Heart left ventricle (tissue), 16 donors: Measurements from ENCODE around the gene SDC4. TPM values are rescaled to one million over a fixed set of nuclear protein-coding genes. Genes with fewer than 3 reads are reported as not detected.

Experiments used
- ATAC-seq, 4 donors: fragments of 200-7000 bp; cut with Tn5 transposase; one replicate each; pipeline ENCODE4 v1.9.1; 2020 to 2022; ENCODE audit warnings: moderate library complexity in 4 of 4, mild to moderate bottlenecking in 3 of 4, moderate number of reproducible peaks in 1 of 4
- DNase-seq, 5 donors: peaks; one replicate each; pipeline ENCODE4 v3.0.0-alpha.2; 2020
- H3K27ac ChIP-seq, 12 donors: fragments of 200-600 bp; sonication (generic) in 4 of 12; one replicate each; pipeline versions ENCODE4 v1.5.0 to v1.8.0; 2016 to 2022; ENCODE audit warnings: mild to moderate bottlenecking in 2 of 12
- H3K27me3 ChIP-seq, 9 donors: fragments of 200-600 bp; sonication (generic) in 2 of 9; one replicate each; pipeline versions ENCODE4 v1.5.1 to v1.8.0; 2016 to 2022; ENCODE audit warnings: mild to moderate bottlenecking in 3 of 9
- H3K36me3 ChIP-seq, 9 donors: fragments of 200-600 bp; sonication (generic) in 2 of 9; one replicate each; pipeline versions ENCODE4 v1.5.0 to v1.8.0; 2018 to 2022; ENCODE audit warnings: mild to moderate bottlenecking in 2 of 9
- H3K4me1 ChIP-seq, 12 donors: fragments of 200-600 bp; sonication (generic) in 4 of 12; one replicate each; pipeline versions ENCODE4 v1.5.0 to v1.8.0; 2016 to 2022; ENCODE audit warnings: mild to moderate bottlenecking in 3 of 12
- H3K4me3 ChIP-seq, 12 donors: fragments of 200-600 bp; sonication (generic) in 4 of 12; one replicate each; pipeline versions ENCODE4 v1.5.0 to v1.8.0; 2017 to 2022; ENCODE audit warnings: mild to moderate bottlenecking in 9 of 12, moderate library complexity in 4 of 12
- H3K9me3 ChIP-seq, 12 donors: fragments of 200-600 bp; sonication (generic) in 4 of 12; one replicate each; pipeline versions ENCODE4 v1.5.0 to v1.8.0; 2016 to 2022; ENCODE audit warnings: mild to moderate bottlenecking in 1 of 12
- POLR2A ChIP-seq, 2 donors: fragments of 450-650 bp; IDR thresholded peaks; one replicate each; pipeline ENCODE4 v1.6.1; 2017; ENCODE audit warnings: antibody characterized with exemption in 2 of 2, mild to moderate bottlenecking in 2 of 2, moderate library complexity in 2 of 2
- WGBS, 4 donors: extraction: QIAGEN DNeasy Blood & Tissue Kit in 2 of 4; methylation state at CpG; one replicate each; pipeline versions ENCODE4 v1.1.5 to v1.1.7; 2013 to 2018; 5-methylcytosine and 5-hydroxymethylcytosine counted together
- intact Hi-C, 10 donors: fragments of 100-400 bp; cut with DNase I; formaldehyde crosslinking; loops; one replicate each; pipeline versions ENCODE4 v1.11.1 to v1.14.2; 2022
- polyA plus RNA-seq, 2 donors: library from polyadenylated mRNA; stranded (reverse); fragments of 200-250 nt; gene quantifications; one replicate each; pipeline ENCODE4 v1.2.3, GENCODE V29; 2013
- total RNA-seq, 9 donors: library from RNA; depleted of rRNA in 2 of 9; stranded (reverse); fragments of >200 nt in 2 of 9; fragmentation: NEBNext Ultra II Directional in 3 of 9; extraction: Animal tissue kit (Norgen Biotek cat#: 25700) in 3 of 9; gene quantifications; one replicate each; pipeline versions ENCODE4 v1.1.0 to v1.2.4, GENCODE V29; 2016 to 2023
- TF ChIP-seq, protein P1 (sequence below), 12 donors: fragments of 200-600 bp; sonication (generic) in 4 of 12; IDR thresholded peaks; one replicate each; pipeline versions ENCODE4 v1.5.0 to v1.8.0; 2018 to 2022; ENCODE audit warnings: antibody characterized with exemption in 12 of 12, mild to moderate bottlenecking in 5 of 12
- donor health status: ischemic (EF 13 %, LVEDD 7.1; RV severe dilation, severe dysfunction).
- donor health status: healthy with polysubstance abuse.
- donor health status: DM: no; HTN: yes; CAD: no.
- donor health status: DM: no; HTN: no; CAD: no.
- donor health status: ischemic (EF 25% LVEDD 6.9; RV normal size, moderate dysfunction).
- donor health status: ischemic (EF 25% LVEDD 5.7; RV mildly dilated, moderate dysfunction).
- donor health status: healthy.
- donor health status: DM: yes; HTN: yes; CAD: no.
- donor health status: ischemic (EF 35%, LVEDD 5.7; RV mildly dilated, moderate dysfunction).
- donor health status: nonischemic (EF 11% LVEDD 7.7; RV severe dilation, severe dysfunction).
- donor health status: DM: yes; HTN: yes; CAD: no.
- donor health status: PGD.
- donor health status: ischemic (EF 29% LVEDD 5.4; RV normal size, mild dysfunction).
- donor health status: nonischemic (EF 23%, LVEDD 6.1; RV moderate dilation, normal function).

Gene SDC4
- total and polyA plus RNA-seq, 11 donors: 44.3 to 140 (median 94.1) TPM

DNA sequence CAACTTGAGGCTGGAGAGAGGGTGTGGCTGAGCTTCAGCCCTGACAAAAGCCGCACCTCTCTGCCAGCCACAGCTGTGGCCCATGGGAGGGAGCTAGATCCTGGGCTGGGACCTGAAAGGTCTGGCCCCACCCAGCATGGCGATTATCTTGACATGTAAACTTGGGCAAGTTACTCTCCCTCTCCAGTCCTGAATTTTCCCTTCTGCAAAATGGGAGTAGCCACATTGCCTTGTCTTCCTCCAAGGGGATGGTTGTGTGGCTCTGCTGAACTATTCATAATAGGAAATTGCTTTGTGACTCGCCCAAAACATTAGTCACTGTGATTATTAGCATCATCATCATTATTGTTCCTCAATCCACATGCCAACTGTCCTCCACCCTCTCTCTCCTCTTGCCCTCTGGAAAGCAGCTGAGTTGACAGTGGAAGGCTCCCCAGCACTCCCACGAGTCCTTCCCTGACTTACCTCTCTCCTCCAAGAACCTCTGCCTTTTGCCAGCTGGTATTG lies 64.6 kb downstream of the SDC4 start:
- DNase-seq (no peak), ATAC-seq (no peak)
- peaks cover 0 to 39% (median 5%) of the 10 kb centered on the region in 9 donors for H3K27me3 ChIP-seq
- H3K4me3 ChIP-seq: no peak overlapping the region
- no peak overlapping the region for H3K27ac ChIP-seq
- no peaks in the 10 kb centered on the region for H3K4me1 ChIP-seq
- intact Hi-C loops: loop anchor here in 1 of 10 donors (10.0 kb wide), 1 partner anchor 239 kb away; no protein-coding TSS in a partner anchor
- no peak for TF ChIP-seq POLR2A (IDR thresholded peaks at IDR 0.05)
- no peaks in the 10 kb centered on the region for H3K9me3 ChIP-seq
- WGBS, 4 donors: 46 to 63% (median 59%) methylated on average over 3 to 4 of the region's 4 CpGs
- H3K36me3 ChIP-seq: no peaks in the 10 kb centered on the region

DNA sequence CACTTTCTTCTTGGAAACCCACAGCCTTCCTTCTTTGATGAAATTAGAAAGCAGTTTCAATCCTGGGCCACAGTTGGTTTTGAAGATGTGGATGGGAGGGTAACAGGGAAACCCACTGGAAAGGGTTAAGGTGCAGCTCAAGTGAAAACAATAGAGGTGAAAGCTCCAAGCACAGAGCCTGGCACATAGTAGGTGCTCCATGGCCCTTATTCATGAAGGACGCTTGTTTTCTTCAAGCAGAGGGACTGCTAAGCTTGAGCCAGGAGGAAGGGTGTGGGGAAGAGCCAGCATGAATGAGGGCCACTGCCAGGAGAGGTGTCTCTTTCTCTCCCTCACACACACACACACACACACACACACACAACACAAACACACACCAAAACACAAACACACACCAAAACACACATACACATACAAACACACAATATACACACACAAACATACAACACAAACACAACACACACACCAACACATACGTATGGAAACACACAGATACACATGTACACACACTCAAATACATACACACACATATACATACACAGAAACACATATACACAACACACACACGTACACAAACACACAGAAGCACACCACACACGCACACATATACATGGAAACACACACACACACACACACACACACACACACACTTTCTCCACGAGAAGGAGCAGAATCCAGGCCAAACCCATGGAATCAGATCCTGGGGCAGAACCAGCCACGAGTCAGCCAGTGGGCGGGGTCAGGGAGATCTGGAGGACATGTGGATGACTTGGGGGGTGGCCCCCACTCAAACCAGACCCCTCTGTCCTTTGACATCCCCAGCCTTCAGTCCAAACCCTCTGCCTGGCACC lies 65.3 kb downstream of the SDC4 start:
- 54 to 64% (median 60%) methylated on average over 7 of the region's 7 CpGs for WGBS, 4 donors
- Histone ChIP-seq H3K27ac (no peak overlapping the region), H3K4me3 (no peak overlapping the region), H3K9me3 (no peaks in the 10 kb centered on the region), H3K36me3 (no peaks in the 10 kb centered on the region), H3K4me1 (no peaks in the 10 kb centered on the region), H3K27me3 (peaks cover 0 to 39% (median 5%) of the 10 kb centered on the region in 9 donors)
- intact Hi-C loops: loop anchor here in 1 of 10 donors (10.0 kb wide), 1 partner anchor 238 kb away; no protein-coding TSS in a partner anchor
- TF ChIP-seq, protein P1, sequence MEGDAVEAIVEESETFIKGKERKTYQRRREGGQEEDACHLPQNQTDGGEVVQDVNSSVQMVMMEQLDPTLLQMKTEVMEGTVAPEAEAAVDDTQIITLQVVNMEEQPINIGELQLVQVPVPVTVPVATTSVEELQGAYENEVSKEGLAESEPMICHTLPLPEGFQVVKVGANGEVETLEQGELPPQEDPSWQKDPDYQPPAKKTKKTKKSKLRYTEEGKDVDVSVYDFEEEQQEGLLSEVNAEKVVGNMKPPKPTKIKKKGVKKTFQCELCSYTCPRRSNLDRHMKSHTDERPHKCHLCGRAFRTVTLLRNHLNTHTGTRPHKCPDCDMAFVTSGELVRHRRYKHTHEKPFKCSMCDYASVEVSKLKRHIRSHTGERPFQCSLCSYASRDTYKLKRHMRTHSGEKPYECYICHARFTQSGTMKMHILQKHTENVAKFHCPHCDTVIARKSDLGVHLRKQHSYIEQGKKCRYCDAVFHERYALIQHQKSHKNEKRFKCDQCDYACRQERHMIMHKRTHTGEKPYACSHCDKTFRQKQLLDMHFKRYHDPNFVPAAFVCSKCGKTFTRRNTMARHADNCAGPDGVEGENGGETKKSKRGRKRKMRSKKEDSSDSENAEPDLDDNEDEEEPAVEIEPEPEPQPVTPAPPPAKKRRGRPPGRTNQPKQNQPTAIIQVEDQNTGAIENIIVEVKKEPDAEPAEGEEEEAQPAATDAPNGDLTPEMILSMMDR (IDR thresholded peaks at IDR 0.05): no peak
- TF ChIP-seq POLR2A (IDR thresholded peaks at IDR 0.05): no peak
- ATAC-seq: no peak
- DNase-seq: no peak

DNA sequence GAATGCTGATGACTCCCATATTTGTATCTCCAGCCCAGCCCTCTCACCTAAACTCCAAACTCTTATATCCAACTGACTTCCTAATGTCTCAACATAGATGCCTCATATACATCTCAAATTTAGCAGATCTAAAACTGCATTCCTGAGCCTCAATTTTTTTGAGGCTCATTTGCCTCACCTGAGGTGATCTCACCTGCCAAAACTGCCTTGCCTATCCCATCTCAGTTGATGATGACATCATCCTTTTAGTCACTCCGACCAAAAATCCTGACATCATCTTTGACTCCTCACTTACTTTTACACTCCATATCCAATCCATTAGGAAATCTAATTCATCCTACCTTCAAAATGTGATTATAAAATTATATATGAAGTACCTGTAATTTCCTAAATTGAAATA lies 68.2 kb downstream of the SDC4 start:
- no peak overlapping the region for H3K27ac ChIP-seq
- ATAC-seq (no peak), DNase-seq (no peak)
- intact Hi-C loops: loop anchor here in 2 of 10 donors (10.0 kb wide), 2 partner anchors 145 to 235 kb away; no protein-coding TSS in a partner anchor
- no peaks in the 10 kb centered on the region for H3K4me1 ChIP-seq
- H3K9me3 ChIP-seq: no peaks in the 10 kb centered on the region
- H3K4me3 ChIP-seq: no peak overlapping the region
- TF ChIP-seq, protein P1 (IDR thresholded peaks at IDR 0.05): no peak
- no peak for TF ChIP-seq POLR2A (IDR thresholded peaks at IDR 0.05)
- H3K36me3 ChIP-seq: no peaks in the 10 kb centered on the region
- H3K27me3 ChIP-seq: peaks cover 0 to 47% (median 5%) of the 10 kb centered on the region in 9 donors
- WGBS, 4 donors: 63 to 79% (median 68%) methylated on average over 1 of the region's 1 CpG

DNA sequence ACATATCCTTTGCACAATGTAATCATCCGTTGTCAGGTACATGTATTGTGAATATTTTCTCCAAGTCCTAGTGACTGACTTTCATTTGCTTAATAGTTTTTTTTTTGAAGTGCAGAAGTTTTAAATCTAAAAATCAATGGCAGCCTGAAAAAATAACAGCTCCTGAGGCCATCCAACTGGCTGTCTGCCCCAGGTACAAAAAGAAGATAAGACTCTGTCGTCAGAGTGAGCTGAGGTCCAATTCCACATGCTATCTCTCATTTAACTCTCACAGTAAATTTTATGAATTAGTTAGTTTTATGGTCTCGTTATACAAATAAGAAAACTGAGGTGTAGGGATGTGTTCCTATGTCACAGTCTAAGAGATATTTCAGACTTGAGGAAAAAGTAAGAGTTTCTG lies 72.9 kb downstream of the SDC4 start:
- Histone ChIP-seq H3K9me3 (no peaks in the 10 kb centered on the region), H3K27me3 (peaks cover 0 to 42% (median 5%) of the 10 kb centered on the region in 9 donors), H3K4me3 (no peak overlapping the region), H3K36me3 (no peaks in the 10 kb centered on the region), H3K27ac (no peak overlapping the region), H3K4me1 (no peaks in the 10 kb centered on the region)
- 60 to 65% (median 62%) methylated on average over 3 of the region's 3 CpGs for WGBS, 4 donors
- intact Hi-C loops: loop anchor here in 1 of 10 donors (10.0 kb wide), 1 partner anchor 141 kb away; no protein-coding TSS in a partner anchor
- no peak for TF ChIP-seq POLR2A (IDR thresholded peaks at IDR 0.05)
- TF ChIP-seq, protein P1 (IDR thresholded peaks at IDR 0.05): no peak
- no peak for DNase-seq
- no peak for ATAC-seq

Other genes starting within 250 kb of the SDC4 start
- under 1 TPM in 2 of 9 donors, not detected in 7; 0.07 to 0.38 TPM for gene KCNS1, start 247.3 kb downstream of the SDC4 start, total RNA-seq
- under 1 TPM in 1 of 2 donors, not detected in 1; 0.14 TPM for gene KCNS1, start 247.3 kb downstream of the SDC4 start, polyA plus RNA-seq
- gene WFDC5, start 233.2 kb downstream of the SDC4 start, total RNA-seq: not detected
- gene WFDC5, start 233.2 kb downstream of the SDC4 start, polyA plus RNA-seq: not detected
- gene WFDC12, start 224.0 kb downstream of the SDC4 start, total RNA-seq: not detected
- not detected for gene WFDC12, start 224.0 kb downstream of the SDC4 start, polyA plus RNA-seq
- under 1 TPM in 2 of 9 donors, not detected in 7; 0.55 to 0.97 TPM for gene PI3, start 173.5 kb downstream of the SDC4 start, total RNA-seq
- under 1 TPM in 1 of 2 donors, not detected in 1; 0.47 TPM for gene PI3, start 173.5 kb downstream of the SDC4 start, polyA plus RNA-seq
- not detected for gene SEMG1, start 141.4 kb downstream of the SDC4 start, total RNA-seq
- gene SEMG1, start 141.4 kb downstream of the SDC4 start, polyA plus RNA-seq: not detected
- not detected for gene SEMG2, start 127.1 kb downstream of the SDC4 start, total RNA-seq
- not detected for gene SEMG2, start 127.1 kb downstream of the SDC4 start, polyA plus RNA-seq
- 100 to 1,000 TPM in 1 of 9 donors, 1 to 10 TPM in 3, under 1 TPM in 3, not detected in 2; 0.37 to 187 (median 1.8) TPM for gene SLPI, start 93.9 kb downstream of the SDC4 start, total RNA-seq
- gene SLPI, start 93.9 kb downstream of the SDC4 start, polyA plus RNA-seq: 1 to 10 TPM; 1.1 to 1.5 TPM
- gene RBPJL, start 41.6 kb downstream of the SDC4 start, total RNA-seq: not detected
- gene RBPJL, start 41.6 kb downstream of the SDC4 start, polyA plus RNA-seq: not detected
- gene MATN4, start 40.1 kb downstream of the SDC4 start, total RNA-seq: not detected
- not detected for gene MATN4, start 40.1 kb downstream of the SDC4 start, polyA plus RNA-seq
- gene SYS1, start 14.7 kb upstream of the SDC4 start, total RNA-seq: 10 to 100 TPM; 16.4 to 54.0 (median 23.0) TPM
- gene SYS1, start 14.7 kb upstream of the SDC4 start, polyA plus RNA-seq: 10 to 100 TPM; 12.6 to 68.8 TPM
- 1 to 10 TPM in 2 of 9 donors, under 1 TPM in 5, not detected in 2; 0.32 to 3.2 (median 0.76) TPM for gene TP53TG5, start 29.9 kb upstream of the SDC4 start, total RNA-seq
- 1 to 10 TPM in 1 of 2 donors, under 1 TPM in 1; 0.40 to 1.5 TPM for gene TP53TG5, start 29.9 kb upstream of the SDC4 start, polyA plus RNA-seq
- gene DBNDD2, start 59.9 kb upstream of the SDC4 start, total RNA-seq: 100 to 1,000 TPM; 209 to 395 (median 346) TPM
- 100 to 1,000 TPM; 331 to 423 TPM for gene DBNDD2, start 59.9 kb upstream of the SDC4 start, polyA plus RNA-seq
- 100 to 1,000 TPM; 124 to 224 (median 165) TPM for gene PIGT, start 67.7 kb upstream of the SDC4 start, total RNA-seq
- 100 to 1,000 TPM; 106 to 175 TPM for gene PIGT, start 67.7 kb upstream of the SDC4 start, polyA plus RNA-seq
- 1 to 10 TPM in 1 of 9 donors, under 1 TPM in 1, not detected in 7; 0.77 to 4.7 TPM for gene WFDC2, start 121.3 kb upstream of the SDC4 start, total RNA-seq
- gene WFDC2, start 121.3 kb upstream of the SDC4 start, polyA plus RNA-seq: under 1 TPM in 1 of 2 donors, not detected in 1; 0.51 TPM
- not detected for gene SPINT3, start 167.2 kb upstream of the SDC4 start, total RNA-seq
- not detected for gene SPINT3, start 167.2 kb upstream of the SDC4 start, polyA plus RNA-seq
- gene WFDC6, start 191.1 kb upstream of the SDC4 start, total RNA-seq: not detected
- not detected for gene WFDC6, start 191.1 kb upstream of the SDC4 start, polyA plus RNA-seq
- under 1 TPM in 1 of 9 donors, not detected in 8; 0.20 TPM for gene EPPIN, start 199.0 kb upstream of the SDC4 start, total RNA-seq
- not detected for gene EPPIN, start 199.0 kb upstream of the SDC4 start, polyA plus RNA-seq
- not detected for gene WFDC8, start 230.9 kb upstream of the SDC4 start, total RNA-seq
- not detected for gene WFDC8, start 230.9 kb upstream of the SDC4 start, polyA plus RNA-seq